Endothelial cell of umbilical vein (primary cell): ENCODE results near the gene CHST8. TPM values are rescaled to one million over a fixed set of nuclear protein-coding genes. Genes with fewer than 3 reads are reported as not detected.

ENCODE experiments used
- BruUV-seq: library from RNA; stranded (reverse); fragments of 400-500 nt; replicated peaks from 2 replicates; lab custom pipeline; 2021; lab: Mats Ljungman, UMichigan
- CTCF ChIA-PET: fragments of 300-600, 350-600 bp; sonication (Branson Sonifier 250); formaldehyde crosslinking; loops from one replicate; lab custom pipeline; 2021; ENCODE audit warnings: antibody characterized with exemption, inconsistent platforms; lab: Charles Lee
- POLR2A ChIA-PET: fragments of 300-600, 350-600 bp; sonication (Branson Sonifier 250); formaldehyde crosslinking; loops from one replicate; lab custom pipeline; 2021; ENCODE audit warnings: antibody characterized with exemption, inconsistent platforms; lab: Charles Lee
- DNase-seq: peaks from one replicate; pipeline ENCODE4 v3.0.0-alpha.2; 2011; ENCODE audit warnings: low read depth, low spot score
- FAIRE-seq: peaks from 2 replicates; lab custom pipeline; 2011; peaks lifted over from hg19 to GRCh38; lab: Jason Lieb, UNC
- H2AFZ ChIP-seq: 2 replicates; pipeline ENCODE4 v1.6.0; 2012; ENCODE audit warnings: low read depth, low read length, control low read depth, inconsistent platforms
- H3K27ac ChIP-seq: 2 replicates; pipeline ENCODE4 v1.5.1; 2011; ENCODE audit warnings: low read depth, mild to moderate bottlenecking, control low read depth, low read length, moderate library complexity; ENCODE audit not compliant: insufficient read depth
- H3K27me3 ChIP-seq, 2 experiments: 2 replicates each; pipeline versions ENCODE4 v1.6.0 to v1.6.1; 2011; ENCODE audit warnings: low read length in 2 of 2, mixed read lengths in 1 of 2; ENCODE audit not compliant: control insufficient read depth in 2 of 2, insufficient read depth in 2 of 2
- H3K36me3 ChIP-seq, 2 experiments: 2 replicates in 1 of 2; 3 replicates in 1 of 2; pipeline ENCODE4 v1.5.1; 2011; ENCODE audit warnings: low read length in 2 of 2, mild to moderate bottlenecking in 1 of 2, moderate library complexity in 1 of 2; ENCODE audit not compliant: control insufficient read depth in 2 of 2, insufficient read depth in 2 of 2; ENCODE audit errors: extremely low read depth in 1 of 2
- H3K4me1 ChIP-seq: 3 replicates; pipeline ENCODE4 v1.5.1; 2011; ENCODE audit warnings: mild to moderate bottlenecking, low read length; ENCODE audit not compliant: control insufficient read depth, insufficient read depth; ENCODE audit errors: extremely low read depth
- H3K4me2 ChIP-seq: 2 replicates; pipeline ENCODE4 v1.6.1; 2011; ENCODE audit warnings: low read length, control low read depth, mixed read lengths; ENCODE audit not compliant: insufficient read depth
- H3K4me3 ChIP-seq, 3 experiments: fragments of 200-600 bp in 1 of 3; sonication (generic), shearing (Covaris generic) in 1 of 3; replicated peaks in 1 of 3; 2 replicates each; pipeline ENCODE4 v1.5.1; 2011 to 2016; ENCODE audit warnings: control low read depth in 3 of 3, low read length in 3 of 3, mild to moderate bottlenecking in 2 of 3, inconsistent platforms in 1 of 3, low read depth in 1 of 3, moderate library complexity in 1 of 3; ENCODE audit not compliant: insufficient read depth in 1 of 3
- H3K79me2 ChIP-seq: 2 replicates; pipeline ENCODE4 v1.6.0; 2012; ENCODE audit warnings: low read length, inconsistent platforms; ENCODE audit not compliant: control insufficient read depth, insufficient read depth
- H3K9ac ChIP-seq: replicated peaks from 2 replicates; pipeline ENCODE3; 2011; ENCODE audit warnings: low read length, control low read depth; ENCODE audit not compliant: insufficient read depth; ENCODE audit errors: extremely low read depth
- H3K9me1 ChIP-seq: replicated peaks from 3 replicates; pipeline ENCODE4 v1.6.0; 2011; ENCODE audit warnings: mild to moderate bottlenecking, low read length; ENCODE audit not compliant: control insufficient read depth, insufficient read depth; ENCODE audit errors: extremely low read depth
- H3K9me3 ChIP-seq: replicated peaks from 2 replicates; pipeline ENCODE4 v1.5.1; 2012; ENCODE audit warnings: low read length, inconsistent platforms; ENCODE audit not compliant: control insufficient read depth, insufficient read depth
- H4K20me1 ChIP-seq: replicated peaks from 2 replicates; pipeline ENCODE3; 2011; ENCODE audit warnings: mild to moderate bottlenecking, low read length; ENCODE audit not compliant: control insufficient read depth, insufficient read depth; ENCODE audit errors: extremely low read depth
- CTCF ChIP-seq, 2 donors: IDR thresholded peaks; 1 replicate in 1 of 2; 2 replicates in 1 of 2; pipeline ENCODE4 v1.5.1; 2011; ENCODE audit warnings: low read length in 2 of 2, mild to moderate bottlenecking in 2 of 2, moderate library complexity in 2 of 2, control low read depth in 1 of 2, inconsistent platforms in 1 of 2, low read depth in 1 of 2; ENCODE audit not compliant: insufficient read depth in 1 of 2; ENCODE audit errors: extremely low read depth in 1 of 2
- EZH2 ChIP-seq: IDR thresholded peaks from 2 replicates; pipeline ENCODE4 v1.6.1; 2012; ENCODE audit warnings: borderline replicate concordance, low read depth, mild to moderate bottlenecking, moderate library complexity, low read length, inconsistent platforms; ENCODE audit not compliant: severe bottlenecking
- FOS ChIP-seq: IDR thresholded peaks from 2 replicates; pipeline ENCODE4 v1.6.1; 2011; ENCODE audit warnings: mild to moderate bottlenecking, low read length, moderate library complexity, borderline replicate concordance; ENCODE audit not compliant: insufficient read depth
- GATA2 ChIP-seq: IDR thresholded peaks from 2 replicates; pipeline ENCODE4 v1.7.0; 2011; ENCODE audit warnings: low read depth, mild to moderate bottlenecking, moderate library complexity, mixed read lengths, low read length; ENCODE audit not compliant: insufficient read length, insufficient read depth
- JUN ChIP-seq: IDR thresholded peaks from 2 replicates; pipeline ENCODE4 v1.6.1; 2011; ENCODE audit warnings: borderline replicate concordance, low read depth; ENCODE audit not compliant: insufficient read length, insufficient read depth
- MAX ChIP-seq: IDR thresholded peaks from 2 replicates; pipeline ENCODE4 v1.6.1; 2011; ENCODE audit not compliant: insufficient read depth, insufficient read length
- MYC ChIP-seq: IDR thresholded peaks from one replicate; pipeline ENCODE4 v1.6.1; 2011; ENCODE audit warnings: mild to moderate bottlenecking, low read depth, low read length
- POLR2A ChIP-seq: IDR thresholded peaks from 2 replicates; pipeline ENCODE4 v1.6.1; 2012; ENCODE audit warnings: low read depth, mild to moderate bottlenecking, control low read depth, low read length
- POLR2AphosphoS5 ChIP-seq: IDR thresholded peaks from 2 replicates; pipeline ENCODE4 v1.6.1; 2012; ENCODE audit warnings: low read depth, mild to moderate bottlenecking, control low read depth, low read length, moderate library complexity; ENCODE audit not compliant: insufficient read depth
- dilution Hi-C: fragments of 300-500 bp; cut with MboI; formaldehyde crosslinking; loops from one replicate; pipeline ENCODE4 v1.15.0; 2019; ENCODE audit warnings: low sequenced_read_pairs; ENCODE audit not compliant: extremely low pct_ligation_motif_present
- intact Hi-C: fragments of 100-400 bp; cut with micrococcal nuclease; formaldehyde crosslinking; loops from one replicate; pipeline ENCODE4 v1.10.0; 2022
- polyA plus RNA-seq, 4 experiments: library from polyadenylated mRNA; depleted of rRNA in 3 of 4; stranded (reverse) in 3 of 4; unstranded in 1 of 4; fragments of >200 nt; gene quantifications; 2 replicates each; pipeline versions ENCODE4 v1.2.1 to v1.2.3, GENCODE V29; 2011 to 2012; ENCODE audit warnings: missing spikeins in 1 of 4
- total RNA-seq: library from RNA; stranded (reverse); gene quantifications from 2 replicates; pipeline ENCODE4 v1.2.3, GENCODE V29; 2021

CHST8 gene
- total and polyA plus RNA-seq, 2 donors (not counting 3 experiments of a cell fraction or from before 2014, with no cell fraction given) = not detected

- no peak for DNase-seq
- no peak for TF ChIP-seq CTCF (IDR thresholded peaks at IDR 0.05; ENCODE audit: extremely low read depth in 1 of 2, insufficient read depth in 1 of 2, low read depth in 1 of 2, low read length in 2 of 2)
- no peak for TF ChIP-seq MAX
- CTCF ChIA-PET = interaction anchor here (1.5 kb wide), 1 partner anchor 27 kb away, joined by 3 read pairs; no protein-coding TSS in a partner anchor
- Histone ChIP-seq H3K4me3 (no peak overlapping the region), H3K4me1 (no peaks in the 10 kb centered on the region), H3K9ac (no peak overlapping the region), H3K36me3 (no peaks in the 10 kb centered on the region), H3K4me2 (no peak overlapping the region), H4K20me1 (no peaks in the 10 kb centered on the region), H3K27me3 (no peaks in the 10 kb centered on the region), H3K27ac (no peak overlapping the region), H3K79me2 (no peaks in the 10 kb centered on the region), H3K9me3 (no peaks in the 10 kb centered on the region), H2AFZ (no peak overlapping the region), H3K9me1 (no peaks in the 10 kb centered on the region)
- POLR2A ChIA-PET = no interaction called here
- no TSS peak for BruUV-seq
- no peak for FAIRE-seq
- dilution Hi-C loops (no loop called here), intact Hi-C loops (no loop called here)
Measured at GRCh38 chr19:33750587-33751435, 129.1 kb downstream of the CHST8 start.

- dilution Hi-C loops = no loop called here
- Histone ChIP-seq H3K9me3 (no peaks in the 10 kb centered on the region), H4K20me1 (no peaks in the 10 kb centered on the region), H3K79me2 (no peaks in the 10 kb centered on the region), H3K27ac (no peak overlapping the region), H3K36me3 (no peaks in the 10 kb centered on the region), H3K4me3 (no peak overlapping the region), H3K4me2 (no peak overlapping the region), H3K27me3 (no peaks in the 10 kb centered on the region), H3K4me1 (no peaks in the 10 kb centered on the region), H3K9me1 (no peaks in the 10 kb centered on the region), H3K9ac (no peak overlapping the region), H2AFZ (no peak overlapping the region)
- intact Hi-C loops = no loop called here
- ChIA-PET CTCF (interaction anchor here (1.5 kb wide), 1 partner anchor 27 kb away, joined by 3 read pairs; no protein-coding TSS in a partner anchor), POLR2A (no interaction called here)
- DNase-seq (no peak), FAIRE-seq (no peak)
- TF ChIP-seq POLR2A (no peak), MAX (no peak), JUN (no peak), GATA2 (no peak), MYC (no peak), FOS (no peak), CTCF (IDR thresholded peaks at IDR 0.05; ENCODE audit: extremely low read depth in 1 of 2, insufficient read depth in 1 of 2, low read depth in 1 of 2, low read length in 2 of 2) (no peak), EZH2 (no peak), POLR2AphosphoS5 (no peak)
- BruUV-seq = no TSS peak
Measured at GRCh38 chr19:33751436-33751770, 129.7 kb downstream of the CHST8 start.
